HEK293 (cell line): Measurements from ENCODE around the gene SYNCRIP.

Experiments
- BCL11B ChIP-seq: fragments of 450-650 bp; formaldehyde crosslinking; IDR thresholded peaks from 2 replicates; pipeline ENCODE4 v1.5.1; 2016; ENCODE audit warnings: low read depth, missing biosample characterization, missing genetic modification characterization
- GLIS1 ChIP-seq: fragments of 450-650 bp; formaldehyde crosslinking; IDR thresholded peaks from 2 replicates; pipeline ENCODE4 v1.5.1; 2016; ENCODE audit warnings: missing biosample characterization, missing genetic modification characterization
- GLIS2 ChIP-seq: fragments of 450-650 bp; formaldehyde crosslinking; IDR thresholded peaks from 2 replicates; pipeline ENCODE4 v1.5.1; 2016; ENCODE audit warnings: missing biosample characterization, missing genetic modification characterization
- HOXC10 ChIP-seq: sonication (generic); formaldehyde crosslinking; IDR thresholded peaks from 2 replicates; pipeline ENCODE4 v1.8.1; 2023; ENCODE audit warnings: mild to moderate bottlenecking, missing genetic modification reagents
- HOXD13 ChIP-seq: sonication (generic); formaldehyde crosslinking; IDR thresholded peaks from 2 replicates; pipeline ENCODE4 v1.8.0; 2022; ENCODE audit warnings: missing genetic modification reagents, borderline replicate concordance
- KLF1 ChIP-seq: fragments of 450-650 bp; formaldehyde crosslinking; IDR thresholded peaks from 2 replicates; pipeline ENCODE4 v1.5.1; 2016; ENCODE audit warnings: missing biosample characterization, missing genetic modification characterization
- KLF10 ChIP-seq: fragments of 450-650 bp; IDR thresholded peaks from 2 replicates; pipeline ENCODE4 v1.5.1; 2018; ENCODE audit warnings: missing biosample characterization, mild to moderate bottlenecking, missing genetic modification characterization
- KLF16 ChIP-seq: fragments of 450-650 bp; formaldehyde crosslinking; IDR thresholded peaks from 2 replicates; pipeline ENCODE4 v1.5.1; 2017; ENCODE audit warnings: missing biosample characterization, missing genetic modification characterization
- MZF1 ChIP-seq: fragments of 450-650 bp; formaldehyde crosslinking; IDR thresholded peaks from 2 replicates; pipeline ENCODE4 v1.5.1; 2017; ENCODE audit warnings: missing biosample characterization, missing genetic modification characterization, borderline replicate concordance
- YY1 ChIP-seq: fragments of 450-650 bp; formaldehyde crosslinking; IDR thresholded peaks from 2 replicates; pipeline ENCODE4 v1.5.1; 2018; ENCODE audit warnings: missing biosample characterization, missing genetic modification characterization
- ZNF10 ChIP-seq: fragments of 450-650 bp; formaldehyde crosslinking; IDR thresholded peaks from 2 replicates; pipeline ENCODE4 v1.5.1; 2017; ENCODE audit warnings: missing biosample characterization, missing genetic modification characterization
- ZNF155 ChIP-seq: fragments of 450-650 bp; formaldehyde crosslinking; IDR thresholded peaks from 2 replicates; pipeline ENCODE4 v1.5.1; 2016; ENCODE audit warnings: missing biosample characterization, missing genetic modification characterization
- ZNF2 ChIP-seq: fragments of 450-650 bp; formaldehyde crosslinking; IDR thresholded peaks from 2 replicates; pipeline ENCODE4 v1.5.1; 2016; ENCODE audit warnings: missing biosample characterization, missing genetic modification characterization
- ZNF324 ChIP-seq: fragments of 450-650 bp; formaldehyde crosslinking; IDR thresholded peaks from 2 replicates; pipeline ENCODE4 v1.5.1; 2016; ENCODE audit warnings: missing biosample characterization, missing genetic modification characterization
- ZNF350 ChIP-seq: fragments of 450-650 bp; formaldehyde crosslinking; IDR thresholded peaks from 2 replicates; pipeline ENCODE4 v1.5.0; 2017; ENCODE audit warnings: missing biosample characterization, mild to moderate bottlenecking, missing genetic modification characterization
- ZNF394 ChIP-seq: fragments of 450-650 bp; formaldehyde crosslinking; IDR thresholded peaks from 2 replicates; pipeline ENCODE4 v1.5.1; 2016; ENCODE audit warnings: missing biosample characterization, missing genetic modification characterization, mild to moderate bottlenecking, moderate library complexity, borderline replicate concordance
- ZNF416 ChIP-seq: fragments of 450-650 bp; formaldehyde crosslinking; IDR thresholded peaks from 2 replicates; pipeline ENCODE4 v1.5.1; 2016; ENCODE audit warnings: missing biosample characterization, missing genetic modification characterization
- ZNF433 ChIP-seq: fragments of 450-650 bp; formaldehyde crosslinking; IDR thresholded peaks from 2 replicates; pipeline ENCODE4 v1.5.1; 2016; ENCODE audit warnings: missing biosample characterization, missing genetic modification characterization, low read depth
- ZNF518A ChIP-seq: fragments of 450-650 bp; formaldehyde crosslinking; conservative IDR thresholded peaks from 2 replicates; pipeline ENCODE4 v1.5.1; 2016; ENCODE audit warnings: low read depth, missing biosample characterization, missing genetic modification characterization
- ZNF629 ChIP-seq: fragments of 450-650 bp; formaldehyde crosslinking; IDR thresholded peaks from 2 replicates; pipeline ENCODE4 v1.5.1; 2017; ENCODE audit warnings: missing biosample characterization, missing genetic modification characterization
- ZNF654 ChIP-seq: fragments of 450-650 bp; formaldehyde crosslinking; IDR thresholded peaks from 2 replicates; pipeline ENCODE4 v1.5.1; 2016; ENCODE audit warnings: low read depth, missing biosample characterization, missing genetic modification characterization
- ZNF664 ChIP-seq: fragments of 450-650 bp; formaldehyde crosslinking; IDR thresholded peaks from 2 replicates; pipeline ENCODE4 v1.5.1; 2016; ENCODE audit warnings: missing biosample characterization, missing genetic modification characterization
- ZNF677 ChIP-seq: fragments of 450-650 bp; IDR thresholded peaks from 2 replicates; pipeline ENCODE4 v1.5.0; 2018; ENCODE audit warnings: missing biosample characterization, mild to moderate bottlenecking, missing genetic modification characterization, moderate library complexity
- ZNF777 ChIP-seq: fragments of 450-650 bp; formaldehyde crosslinking; IDR thresholded peaks from 2 replicates; pipeline ENCODE4 v1.5.1; 2017; ENCODE audit warnings: missing biosample characterization, missing genetic modification characterization, borderline replicate concordance
- ZNF785 ChIP-seq: fragments of 450-650 bp; formaldehyde crosslinking; IDR thresholded peaks from 2 replicates; pipeline ENCODE4 v1.5.1; 2016; ENCODE audit warnings: missing biosample characterization, missing genetic modification characterization
- ZNF843 ChIP-seq: fragments of 450-650 bp; formaldehyde crosslinking; IDR thresholded peaks from 2 replicates; pipeline ENCODE4 v1.5.1; 2016; ENCODE audit warnings: missing biosample characterization, missing genetic modification characterization
- TF ChIP-seq, protein P1 (sequence below): fragments of 450-650 bp; formaldehyde crosslinking; IDR thresholded peaks from 2 replicates; pipeline ENCODE4 v1.5.1; 2017; ENCODE audit warnings: missing biosample characterization, missing genetic modification characterization
- TF ChIP-seq, protein P2 (sequence below): fragments of 450-650 bp; formaldehyde crosslinking; IDR thresholded peaks from 2 replicates; pipeline ENCODE4 v1.5.1; 2016; ENCODE audit warnings: missing biosample characterization, missing genetic modification characterization
- TF ChIP-seq, protein P3 (sequence below): fragments of 450-650 bp; IDR thresholded peaks from 2 replicates; pipeline ENCODE4 v1.5.1; 2018; ENCODE audit warnings: missing biosample characterization, missing genetic modification characterization
- TF ChIP-seq, protein P4 (sequence below): IDR thresholded peaks from 2 replicates; pipeline ENCODE4 v1.6.1; 2011; ENCODE audit warnings: mild to moderate bottlenecking, low read depth, low read length, borderline replicate concordance

The SYNCRIP gene

GRCh38 chr6:85643537-85644278, 1.0 kb upstream of the SYNCRIP start (continued):
- TF ChIP-seq ZNF518A (0 out of 2 replicates have a peak, but pooled peaks have one; percentile 33), MZF1 (tag by site-specific recombination) (peak; percentile 75; the same call in 1 of the 2 replicates), KLF16 (tag by site-specific recombination) (peak; percentile 89), HOXC10 (CRISPR knock-in tag) (no peak), ZNF10 (tag by site-specific recombination) (no peak), KLF1 (tag by site-specific recombination) (peak; percentile 73), ZNF2 (peak; percentile 63; the same call in 1 of the 2 replicates), GLIS1 (tag by site-specific recombination) (peak; percentile 24; the same call in 1 of the 2 replicates), ZNF416 (tag by site-specific recombination) (no peak), ZNF843 (tag by site-specific recombination) (peak; percentile 79), YY1 (tag by site-specific recombination) (peak; percentile 63), ZNF785 (tag by site-specific recombination) (0 out of 2 replicates have a peak, but pooled peaks have one; percentile 63), ZNF394 (tag by site-specific recombination) (peak; percentile 78), ZNF324 (tag by site-specific recombination) (peak; percentile 89), BCL11B (tag by site-specific recombination) (peak; percentile 79; the same call in 1 of the 2 replicates), ZNF654 (tag by site-specific recombination) (no peak), ZNF155 (tag by site-specific recombination) (no peak), ZNF433 (tag by site-specific recombination) (no peak), ZNF664 (tag by site-specific recombination) (no peak), KLF10 (peak; percentile 64; the same call in 1 of the 2 replicates), ZNF350 (tag by site-specific recombination) (no peak), ZNF777 (tag by site-specific recombination) (no peak), ZNF629 (tag by site-specific recombination) (peak; percentile 74), GLIS2 (tag by site-specific recombination) (peak; percentile 78), HOXD13 (CRISPR knock-in tag) (no peak), ZNF677 (tag by site-specific recombination) (0 out of 2 replicates have a peak, but pooled peaks have one; percentile 51)
- TF ChIP-seq, protein P1, sequence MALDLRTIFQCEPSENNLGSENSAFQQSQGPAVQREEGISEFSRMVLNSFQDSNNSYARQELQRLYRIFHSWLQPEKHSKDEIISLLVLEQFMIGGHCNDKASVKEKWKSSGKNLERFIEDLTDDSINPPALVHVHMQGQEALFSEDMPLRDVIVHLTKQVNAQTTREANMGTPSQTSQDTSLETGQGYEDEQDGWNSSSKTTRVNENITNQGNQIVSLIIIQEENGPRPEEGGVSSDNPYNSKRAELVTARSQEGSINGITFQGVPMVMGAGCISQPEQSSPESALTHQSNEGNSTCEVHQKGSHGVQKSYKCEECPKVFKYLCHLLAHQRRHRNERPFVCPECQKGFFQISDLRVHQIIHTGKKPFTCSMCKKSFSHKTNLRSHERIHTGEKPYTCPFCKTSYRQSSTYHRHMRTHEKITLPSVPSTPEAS (tag by site-specific recombination): no peak
- TF ChIP-seq, protein P2, sequence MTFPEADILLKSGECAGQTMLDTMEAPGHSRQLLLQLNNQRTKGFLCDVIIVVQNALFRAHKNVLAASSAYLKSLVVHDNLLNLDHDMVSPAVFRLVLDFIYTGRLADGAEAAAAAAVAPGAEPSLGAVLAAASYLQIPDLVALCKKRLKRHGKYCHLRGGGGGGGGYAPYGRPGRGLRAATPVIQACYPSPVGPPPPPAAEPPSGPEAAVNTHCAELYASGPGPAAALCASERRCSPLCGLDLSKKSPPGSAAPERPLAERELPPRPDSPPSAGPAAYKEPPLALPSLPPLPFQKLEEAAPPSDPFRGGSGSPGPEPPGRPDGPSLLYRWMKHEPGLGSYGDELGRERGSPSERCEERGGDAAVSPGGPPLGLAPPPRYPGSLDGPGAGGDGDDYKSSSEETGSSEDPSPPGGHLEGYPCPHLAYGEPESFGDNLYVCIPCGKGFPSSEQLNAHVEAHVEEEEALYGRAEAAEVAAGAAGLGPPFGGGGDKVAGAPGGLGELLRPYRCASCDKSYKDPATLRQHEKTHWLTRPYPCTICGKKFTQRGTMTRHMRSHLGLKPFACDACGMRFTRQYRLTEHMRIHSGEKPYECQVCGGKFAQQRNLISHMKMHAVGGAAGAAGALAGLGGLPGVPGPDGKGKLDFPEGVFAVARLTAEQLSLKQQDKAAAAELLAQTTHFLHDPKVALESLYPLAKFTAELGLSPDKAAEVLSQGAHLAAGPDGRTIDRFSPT (tag by site-specific recombination): 0 out of 2 replicates have a peak, but pooled peaks have one; percentile 42
- TF ChIP-seq, protein P3, sequence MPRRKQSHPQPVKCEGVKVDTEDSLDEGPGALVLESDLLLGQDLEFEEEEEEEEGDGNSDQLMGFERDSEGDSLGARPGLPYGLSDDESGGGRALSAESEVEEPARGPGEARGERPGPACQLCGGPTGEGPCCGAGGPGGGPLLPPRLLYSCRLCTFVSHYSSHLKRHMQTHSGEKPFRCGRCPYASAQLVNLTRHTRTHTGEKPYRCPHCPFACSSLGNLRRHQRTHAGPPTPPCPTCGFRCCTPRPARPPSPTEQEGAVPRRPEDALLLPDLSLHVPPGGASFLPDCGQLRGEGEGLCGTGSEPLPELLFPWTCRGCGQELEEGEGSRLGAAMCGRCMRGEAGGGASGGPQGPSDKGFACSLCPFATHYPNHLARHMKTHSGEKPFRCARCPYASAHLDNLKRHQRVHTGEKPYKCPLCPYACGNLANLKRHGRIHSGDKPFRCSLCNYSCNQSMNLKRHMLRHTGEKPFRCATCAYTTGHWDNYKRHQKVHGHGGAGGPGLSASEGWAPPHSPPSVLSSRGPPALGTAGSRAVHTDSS (tag by site-specific recombination): peak; percentile 46
- TF ChIP-seq, protein P4, sequence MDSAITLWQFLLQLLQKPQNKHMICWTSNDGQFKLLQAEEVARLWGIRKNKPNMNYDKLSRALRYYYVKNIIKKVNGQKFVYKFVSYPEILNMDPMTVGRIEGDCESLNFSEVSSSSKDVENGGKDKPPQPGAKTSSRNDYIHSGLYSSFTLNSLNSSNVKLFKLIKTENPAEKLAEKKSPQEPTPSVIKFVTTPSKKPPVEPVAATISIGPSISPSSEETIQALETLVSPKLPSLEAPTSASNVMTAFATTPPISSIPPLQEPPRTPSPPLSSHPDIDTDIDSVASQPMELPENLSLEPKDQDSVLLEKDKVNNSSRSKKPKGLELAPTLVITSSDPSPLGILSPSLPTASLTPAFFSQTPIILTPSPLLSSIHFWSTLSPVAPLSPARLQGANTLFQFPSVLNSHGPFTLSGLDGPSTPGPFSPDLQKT: no peak
